SK-N-SH treated with all-trans-retinoic acid at 6 μM for 48 hours (cell line): ENCODE results near the gene COX5A.

ENCODE experiments used
- CSDC2 ChIP-seq: fragments of 250-450 bp; sonication (Bioruptor Pico); IDR thresholded peaks from 2 replicates; pipeline ENCODE4 v1.5.0; 2020; ENCODE audit warnings: mild to moderate bottlenecking, moderate library complexity
- ESRRG ChIP-seq: fragments of 250-450 bp; sonication (Bioruptor Pico); IDR thresholded peaks from 2 replicates; pipeline ENCODE4 v1.6.1; 2021; ENCODE audit warnings: mild to moderate bottlenecking
- ISL1 ChIP-seq: fragments of 250-450 bp; sonication (Bioruptor Pico); IDR thresholded peaks from 2 replicates; pipeline ENCODE4 v2.1.2; 2022; ENCODE audit warnings: mild to moderate bottlenecking, moderate library complexity
- TOX ChIP-seq: fragments of 250-450 bp; sonication (Bioruptor Pico); IDR thresholded peaks from 2 replicates; pipeline ENCODE4 v1.8.0; 2021; ENCODE audit warnings: mild to moderate bottlenecking, moderate library complexity, borderline replicate concordance

DNA sequence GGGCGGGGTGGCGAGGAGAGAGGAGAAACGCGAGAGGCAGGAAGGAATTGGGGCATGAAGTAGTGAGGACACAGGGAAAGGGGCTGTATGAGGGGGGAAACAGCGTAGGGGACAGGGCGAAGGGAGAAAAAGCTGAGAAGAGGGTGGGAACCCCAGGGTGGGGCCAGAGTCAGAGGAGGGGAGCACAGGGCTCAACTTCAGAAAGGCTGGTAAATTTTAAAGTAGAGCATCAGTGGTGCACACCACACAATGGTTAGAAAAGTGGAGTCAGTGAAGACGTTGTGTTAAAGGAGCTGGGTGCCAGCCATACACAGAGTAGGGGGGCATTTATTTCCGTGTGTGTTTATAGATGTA lies 21.7 kb upstream of the COX5A start:
- no peak for TF ChIP-seq ESRRG
- TF ChIP-seq ISL1 (CRISPR knock-in tag), result no peak
- no peak for TF ChIP-seq CSDC2 (CRISPR knock-in tag)
- no peak for TF ChIP-seq TOX (CRISPR knock-in tag)
